Lung microvascular endothelial cell (primary cell): ENCODE results near the gene GPC2. TPM values are rescaled to one million over a fixed set of nuclear protein-coding genes. Genes with fewer than 3 reads are reported as not detected.
A peak's percentile ranks its signal among the peaks of the same experiment; 100 is the strongest.
"Not testable (repeated sequence)": the region's sequence is repeated elsewhere in the genome, so short reads cannot be mapped to it uniquely, and the experiment has no call there.

Source experiments
- DNase-seq, 2 donors: peaks; one replicate each; pipeline versions ENCODE4 v3.0.0 to v3.0.0-alpha.2; 2010; ENCODE audit warnings: low read depth in 2 of 2
- total RNA-seq: library from RNA; depleted of rRNA; stranded (reverse); fragments of >200 nt; gene quantifications from 2 replicates; pipeline ENCODE4 v1.2.1, GENCODE V29; 2014

GPC2 gene
- total RNA-seq, 1 donor from 2014 or later, result 2.2 TPM

GRCh38 chr7:100152404-100152803 lies 24.8 kb downstream of the GPC2 start:
- no peak for DNase-seq

DNA sequence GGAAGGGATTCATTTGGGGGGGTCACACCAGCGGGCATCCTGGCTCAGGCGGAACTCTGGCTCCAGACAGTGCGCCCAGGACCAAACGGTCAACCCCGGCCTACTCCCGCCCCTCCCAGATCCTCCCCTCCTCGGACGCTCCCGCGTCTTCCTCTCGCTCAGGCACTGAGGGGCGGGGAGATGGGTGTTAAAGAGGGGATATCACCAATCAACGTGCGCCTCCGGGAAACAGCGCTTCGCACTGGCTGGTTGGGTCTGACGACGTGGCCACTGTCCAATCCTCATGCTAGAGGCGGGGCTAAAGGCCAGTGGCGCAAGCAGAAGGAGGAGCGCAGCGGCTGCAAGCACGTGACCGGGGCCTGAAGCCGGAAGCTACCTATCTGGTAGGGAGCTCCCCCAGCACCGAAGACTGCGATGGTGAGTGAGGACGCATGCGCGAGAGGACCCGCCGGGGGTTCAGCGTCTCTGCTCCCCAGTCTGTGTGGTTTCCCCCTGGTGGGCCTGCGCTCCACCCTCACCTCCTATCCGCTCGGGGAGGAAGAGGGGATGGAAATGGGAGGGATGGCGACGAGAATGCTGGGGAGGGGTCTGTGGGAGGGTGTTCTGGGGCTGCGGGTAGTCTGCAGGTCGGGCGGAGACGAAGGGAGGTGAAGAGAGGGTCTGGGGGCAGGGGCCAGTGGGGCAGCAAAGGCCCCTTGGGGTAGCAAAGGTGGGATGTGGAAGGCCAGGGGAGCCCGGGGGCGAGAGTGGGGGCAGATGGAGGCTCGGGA lies 28.4 kb downstream of the GPC2 start, which contains the start of gene LAMTOR4:
LAMTOR4 (plus strand) TSS at position 360 of the 770 bp plus-strand sequence; CDS start at position 415, 55 bp downstream.
- peak; percentile 98 for DNase-seq

GRCh38 chr7:100148225-100148558 lies 29.0 kb downstream of the GPC2 start:
- DNase-seq, result no peak

DNA sequence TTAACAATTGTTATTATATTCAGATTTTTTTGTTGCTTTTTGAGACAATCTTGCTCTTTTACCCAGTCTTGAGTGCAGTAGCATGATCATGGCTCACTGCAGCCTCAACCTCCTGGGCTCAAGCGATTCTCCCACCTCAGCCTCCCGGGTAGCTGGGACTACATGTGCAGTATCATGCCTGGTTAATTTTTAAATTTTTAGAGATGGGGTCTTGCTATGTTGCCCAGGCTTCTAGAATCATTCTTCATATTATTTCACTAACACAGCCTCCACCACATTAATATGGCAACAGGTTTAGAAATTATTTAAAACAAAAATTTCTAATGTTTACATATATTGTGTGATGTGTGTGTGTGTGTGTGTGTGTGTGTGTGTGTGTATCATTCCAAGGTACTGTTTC lies 29.9 kb downstream of the GPC2 start:
- no peak for DNase-seq

GRCh38 chr7:100146350-100146749 lies 30.8 kb downstream of the GPC2 start:
- DNase-seq, result not testable (repeated sequence)

DNA sequence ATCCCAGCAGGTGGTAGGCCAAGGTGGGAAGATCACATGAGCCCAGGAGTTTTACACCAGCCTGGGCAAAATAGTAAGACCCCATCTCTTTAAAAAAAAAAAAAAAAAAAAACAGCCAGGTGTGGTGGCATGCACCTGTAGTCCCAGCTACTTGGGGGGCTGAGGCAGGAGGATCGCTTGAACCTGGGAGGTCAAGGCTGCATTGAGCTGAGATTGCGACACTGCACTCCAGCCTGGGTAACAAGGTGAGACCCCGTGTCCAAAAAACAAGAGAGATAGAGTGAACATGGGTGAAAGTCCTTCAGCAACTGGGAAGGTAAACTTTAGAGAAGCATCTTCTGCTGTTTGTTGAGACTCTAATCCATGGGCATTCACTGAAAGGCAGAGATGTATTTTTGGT lies 34.7 kb downstream of the GPC2 start:
- no peak for DNase-seq

GRCh38 chr7:100141555-100141949 lies 35.6 kb downstream of the GPC2 start:
- no peak for DNase-seq

DNA sequence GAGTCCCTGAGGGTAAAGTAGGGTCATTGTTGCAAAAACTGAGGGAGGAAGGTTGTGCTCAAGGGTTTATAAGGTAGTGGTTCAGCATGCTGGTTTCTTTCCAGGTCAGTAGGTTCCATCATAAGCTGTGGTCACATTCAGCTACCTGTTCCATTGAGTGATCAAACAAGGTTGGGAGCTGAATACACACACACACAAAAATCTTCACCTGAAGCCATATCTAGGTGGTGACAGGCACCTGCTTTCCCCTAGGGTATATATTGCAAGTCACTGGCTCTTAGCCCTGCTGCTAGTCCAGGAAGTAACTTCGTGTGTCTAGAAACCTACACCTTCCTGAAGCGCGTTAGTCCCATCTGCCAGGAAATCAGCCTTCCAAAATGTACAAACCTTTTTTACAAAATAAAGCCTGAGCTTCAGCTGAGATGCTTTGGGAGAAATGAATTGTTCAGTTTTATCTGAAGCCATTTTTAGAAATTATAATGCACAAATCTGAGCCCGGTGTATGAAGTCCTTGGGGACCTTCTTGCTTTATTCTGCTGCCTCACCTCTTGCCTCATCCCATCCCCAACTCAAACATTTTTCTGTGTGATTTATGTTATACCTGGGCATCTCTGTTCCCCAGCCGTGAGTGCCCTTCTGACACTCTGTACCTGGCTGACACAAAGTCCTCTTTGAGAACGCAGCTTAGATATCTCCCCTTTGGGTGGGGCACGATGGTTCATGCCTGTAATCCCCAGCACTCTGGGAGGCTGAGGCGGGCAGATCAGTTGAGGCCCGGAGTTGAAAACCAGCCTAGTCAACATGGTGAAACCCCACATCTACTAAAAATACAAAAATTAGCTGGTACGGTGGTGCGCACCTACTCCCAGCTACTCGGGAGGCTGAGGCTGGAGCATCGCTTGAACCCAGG lies 39.1 kb downstream of the GPC2 start:
- no peak for DNase-seq

DNA sequence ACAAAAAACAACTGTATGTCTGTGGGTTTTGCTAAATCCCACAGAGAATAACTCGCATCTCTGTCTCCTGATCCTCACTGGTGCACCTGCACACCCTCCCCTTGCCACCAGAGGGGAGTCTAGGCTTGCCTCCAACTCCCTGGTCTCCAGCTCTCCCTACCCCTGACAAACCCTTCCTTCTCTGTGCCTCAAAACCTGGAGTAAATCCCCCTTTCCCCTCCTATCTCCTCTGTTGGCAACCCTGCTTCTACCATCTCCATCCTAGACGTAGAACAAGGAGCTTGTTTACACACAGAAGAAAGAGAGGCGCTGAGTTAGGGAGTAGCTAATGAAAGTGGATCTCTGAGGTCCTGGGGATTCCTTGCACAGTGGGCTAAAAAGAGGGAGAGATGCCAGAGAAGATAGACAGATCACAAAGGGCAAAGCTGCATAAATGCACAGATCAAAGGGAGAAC lies 44.5 kb downstream of the GPC2 start:
- peak; percentile 74 to 81 for DNase-seq

DNA sequence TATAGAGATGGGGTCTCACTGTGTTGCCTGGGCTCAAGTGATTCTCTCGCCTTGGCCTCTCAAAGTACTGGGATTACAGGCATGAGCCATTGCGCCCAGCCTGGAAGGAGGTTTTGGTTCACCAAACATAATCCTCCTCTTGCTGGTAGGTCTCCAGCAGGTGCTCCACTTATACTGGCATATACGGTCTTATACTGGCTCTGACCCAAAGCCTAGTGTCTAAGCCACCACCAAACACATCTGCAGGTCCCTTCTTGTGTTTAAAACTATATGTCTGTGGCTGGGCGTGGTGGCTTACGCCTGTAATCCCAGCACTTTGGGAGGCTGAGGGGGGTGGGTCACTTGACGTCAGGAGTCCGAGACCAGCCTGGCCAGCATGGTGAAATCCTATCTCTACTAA lies 45.1 kb downstream of the GPC2 start:
- DNase-seq, result no peak

DNA sequence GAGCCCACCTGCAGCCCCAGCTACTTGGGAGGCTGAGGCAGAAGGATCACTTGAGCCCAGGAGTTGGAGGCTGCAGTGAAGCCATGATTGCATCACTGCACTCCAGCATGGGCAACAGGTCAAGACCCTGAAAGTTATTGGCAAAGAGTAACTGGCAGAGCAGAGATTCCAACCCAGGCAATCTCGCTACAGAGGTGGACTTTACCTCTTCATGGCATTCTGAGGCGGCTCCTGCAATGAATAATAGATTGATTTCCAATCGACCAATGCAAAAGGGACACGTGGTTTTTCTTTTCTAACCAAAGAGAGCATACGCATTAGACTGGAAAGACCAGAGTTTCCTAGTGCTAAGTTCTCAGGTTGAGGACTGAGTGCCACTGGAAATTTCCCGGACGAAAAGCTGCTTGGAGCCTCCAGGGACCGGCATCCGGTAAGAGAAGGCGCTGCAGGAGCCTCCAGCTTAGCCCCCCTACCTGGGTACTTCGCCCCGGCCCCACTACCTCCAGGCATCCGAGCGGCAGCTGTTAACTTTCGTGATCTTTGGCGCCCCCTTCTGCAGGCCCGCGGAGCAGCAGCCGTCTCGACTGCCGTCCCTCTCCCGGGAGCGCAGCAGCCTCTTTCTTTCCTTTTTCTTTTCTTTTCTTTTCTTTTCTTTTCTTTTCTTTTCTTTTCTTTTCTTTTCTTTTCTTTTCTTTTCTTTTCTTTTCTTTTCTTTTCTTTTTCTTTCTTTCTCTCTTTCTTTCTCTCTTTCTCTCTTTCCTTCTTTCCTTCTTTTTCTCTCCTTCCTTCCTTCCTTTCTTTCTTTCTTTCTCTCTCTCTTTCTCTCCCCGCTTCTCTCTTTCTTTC lies 46.4 kb downstream of the GPC2 start:
- DNase-seq, result peak; percentile 53 to 67

DNA sequence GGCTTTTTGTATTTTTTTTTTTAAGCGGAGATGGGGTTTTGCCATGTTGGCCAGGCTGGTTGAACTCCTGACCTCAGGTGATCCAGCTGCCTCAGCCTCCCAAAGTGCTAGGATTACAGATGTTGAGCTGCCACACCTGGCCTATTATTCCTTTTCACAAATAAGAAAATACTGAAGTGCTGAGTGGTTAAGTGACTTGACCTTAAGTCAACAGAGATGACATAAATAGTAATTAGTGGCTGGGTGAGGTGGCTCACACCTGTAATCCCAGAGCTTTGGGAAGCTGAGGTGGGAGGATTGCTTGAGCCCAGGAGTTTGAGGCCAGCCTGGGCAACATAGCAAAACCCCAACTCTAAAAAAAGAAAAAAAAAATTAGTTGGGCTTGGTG lies 47.0 kb downstream of the GPC2 start:
- not testable (repeated sequence) for DNase-seq

- DNase-seq, result no peak
These were observed 48.6 kb downstream of the GPC2 start for GRCh38 chr7:100128637-100128963.

DNA sequence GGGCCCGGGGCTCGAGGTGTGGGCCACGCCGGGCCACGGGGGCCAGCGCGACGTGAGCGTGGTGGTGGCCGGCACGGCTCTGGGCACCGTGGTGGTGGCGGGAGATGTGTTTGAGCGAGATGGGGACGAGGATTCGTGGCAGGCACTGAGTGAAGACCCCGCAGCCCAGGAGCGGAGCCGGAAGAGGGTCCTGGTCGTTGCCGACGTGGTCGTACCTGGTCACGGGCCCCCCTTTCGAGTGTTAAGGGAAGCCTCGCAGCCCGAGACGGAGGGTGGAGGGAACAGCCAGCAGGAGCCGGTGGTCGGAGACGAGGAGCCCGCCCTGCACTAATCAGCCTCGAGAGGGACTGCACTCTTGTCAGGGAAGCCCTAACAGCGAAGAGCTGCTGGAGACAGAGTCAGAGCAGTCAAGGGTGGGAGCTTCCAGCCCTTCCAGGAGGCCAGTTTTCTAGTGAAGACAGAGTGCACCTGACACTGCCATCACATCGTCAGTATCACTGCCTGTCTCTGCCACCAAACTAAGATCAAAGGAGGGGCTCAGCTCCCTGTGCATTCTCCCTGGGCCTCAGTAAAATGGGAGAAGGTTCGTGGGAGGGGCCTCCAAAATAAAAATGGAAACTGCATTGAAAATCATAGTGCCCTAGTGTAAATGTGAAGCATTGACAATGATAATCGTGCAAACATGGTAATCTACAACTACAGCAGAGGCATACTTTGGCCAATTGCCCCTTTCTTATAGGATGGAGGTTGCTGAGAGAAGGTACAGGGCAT lies 49.1 kb downstream of the GPC2 start:
- DNase-seq, result no peak

GRCh38 chr7:100126931-100127865 lies 50.0 kb downstream of the GPC2 start, which contains the start of gene MBLAC1:
Gene MBLAC1, plus strand, starts transcription at chr7:100126967. Its CDS starts 429 bp downstream, at chr7:100127396.
- DNase-seq, result peak; percentile 93 to 94

- DNase-seq, result no peak
These were observed 50.8 kb downstream of the GPC2 start for GRCh38 chr7:100126239-100126930.

DNA sequence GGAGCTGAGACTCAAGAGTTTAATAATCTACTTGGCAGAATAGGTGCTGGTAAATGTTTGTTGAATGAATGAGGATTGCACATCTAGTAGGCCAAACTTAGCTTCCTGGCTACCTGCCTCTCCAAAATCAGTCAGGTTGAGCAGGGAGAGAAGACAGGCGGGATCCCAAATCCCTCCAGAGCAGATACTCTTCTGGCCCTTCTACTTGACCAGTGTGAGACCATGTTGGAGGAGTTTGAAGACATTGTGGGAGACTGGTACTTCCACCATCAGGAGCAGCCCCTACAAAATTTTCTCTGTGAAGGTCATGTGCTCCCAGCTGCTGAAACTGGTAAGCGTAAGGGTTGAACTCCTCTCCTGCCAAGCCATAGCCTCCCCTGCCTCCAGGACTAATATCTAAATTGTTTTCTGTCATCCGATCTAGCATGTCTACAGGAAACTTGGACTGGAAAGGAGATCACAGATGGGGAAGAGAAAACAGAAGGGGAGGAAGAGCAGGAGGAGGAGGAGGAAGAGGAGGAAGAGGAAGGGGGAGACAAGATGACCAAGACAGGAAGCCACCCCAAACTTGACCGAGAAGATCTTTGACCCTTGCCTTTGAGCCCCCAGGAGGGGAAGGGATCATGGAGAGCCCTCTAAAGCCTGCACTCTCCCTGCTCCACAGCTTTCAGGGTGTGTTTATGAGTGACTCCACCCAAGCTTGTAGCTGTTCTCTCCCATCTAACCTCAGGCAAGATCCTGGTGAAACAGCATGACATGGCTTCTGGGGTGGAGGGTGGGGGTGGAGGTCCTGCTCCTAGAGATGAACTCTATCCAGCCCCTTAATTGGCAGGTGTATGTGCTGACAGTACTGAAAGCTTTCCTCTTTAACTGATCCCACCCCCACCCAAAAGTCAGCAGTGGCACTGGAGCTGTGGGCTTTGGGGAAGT lies 52.6 kb downstream of the GPC2 start:
- DNase-seq, result no peak

DNA sequence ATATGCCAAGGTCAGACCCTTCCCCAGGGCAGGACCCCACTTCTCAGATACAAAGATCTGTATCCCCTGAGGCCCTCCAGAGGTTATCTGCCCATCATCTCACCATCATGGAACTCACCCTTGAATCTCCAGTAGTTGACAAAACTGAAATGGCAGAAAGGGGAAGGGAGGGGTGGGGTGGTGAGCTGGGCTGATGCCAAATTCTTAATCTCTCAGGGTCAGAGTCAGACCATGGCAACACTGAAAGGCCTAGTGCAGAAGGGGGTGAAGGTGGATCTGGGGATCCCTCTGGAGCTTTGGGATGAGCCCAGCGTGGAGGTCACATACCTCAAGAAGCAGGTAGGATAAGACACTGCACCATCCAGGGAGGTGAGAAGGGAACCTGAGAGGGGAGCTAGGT lies 54.6 kb downstream of the GPC2 start:
- no peak for DNase-seq
